Caco-2 (cell line): ENCODE results near the gene RNU6-8. TPM values are rescaled to one million over a fixed set of nuclear protein-coding genes. Genes with fewer than 3 reads are reported as not detected.

Experiments
- BruUV-seq: library from RNA; stranded (reverse); fragments of 400-500 nt; replicated peaks from 2 replicates; lab custom pipeline; 2021; lab: Mats Ljungman, UMichigan
- CTCF ChIA-PET: fragments of 300-600 bp; sonication (Branson Sonifier 250); formaldehyde crosslinking; loops from one replicate; lab custom pipeline; 2022; ENCODE audit warnings: antibody characterized with exemption; lab: Charles Lee
- POLR2A ChIA-PET: fragments of 300-600 bp; sonication (Branson Sonifier 250); formaldehyde crosslinking; loops from one replicate; lab custom pipeline; 2022; ENCODE audit warnings: antibody characterized with exemption; lab: Charles Lee
- DNase-seq, 2 experiments: peaks; one replicate each; pipeline versions ENCODE4 v3.0.0 to v3.0.0-alpha.2; 2020 to 2022
- H3K27me3 ChIP-seq: replicated peaks from 2 replicates; pipeline ENCODE4 v1.6.0; 2011; ENCODE audit warnings: low read length; ENCODE audit not compliant: control insufficient read depth, insufficient read depth
- H3K36me3 ChIP-seq: 2 replicates; pipeline ENCODE4 v1.5.1; 2011; ENCODE audit warnings: low read length; ENCODE audit not compliant: control insufficient read depth, insufficient read depth
- H3K4me1 ChIP-seq: fragments of 250-450 bp; sonication (Bioruptor Pico); 2 replicates; pipeline ENCODE4 v1.5.1; 2020; ENCODE audit warnings: mild to moderate bottlenecking
- H3K4me3 ChIP-seq: 2 replicates; pipeline ENCODE4 v1.5.1; 2011; ENCODE audit warnings: low read depth, mild to moderate bottlenecking, control low read depth, low read length
- H3K9me3 ChIP-seq: fragments of 250-450 bp; sonication (Bioruptor Pico); 2 replicates; pipeline ENCODE4 v1.5.1; 2020; ENCODE audit warnings: mild to moderate bottlenecking, moderate library complexity
- H3K27ac Mint-ChIP-seq: one replicate; pipeline ENCODE4 v1.8.0; 2022; ENCODE audit warnings: mixed read lengths; ENCODE audit not compliant: unreplicated experiment
- H3K27me3 Mint-ChIP-seq: one replicate; pipeline ENCODE4 v1.8.0; 2022; ENCODE audit warnings: mixed read lengths; ENCODE audit not compliant: insufficient read depth, unreplicated experiment
- H3K36me3 Mint-ChIP-seq: one replicate; pipeline ENCODE4 v1.8.0; 2022; ENCODE audit warnings: mild to moderate bottlenecking, mixed read lengths; ENCODE audit not compliant: insufficient read depth, unreplicated experiment
- H3K4me1 Mint-ChIP-seq: one replicate; pipeline ENCODE4 v1.8.0; 2022; ENCODE audit warnings: low read depth, mixed read lengths; ENCODE audit not compliant: unreplicated experiment
- H3K4me3 Mint-ChIP-seq: one replicate; pipeline ENCODE4 v1.8.0; 2022; ENCODE audit warnings: mild to moderate bottlenecking, moderate library complexity, mixed read lengths; ENCODE audit not compliant: unreplicated experiment
- H3K9me3 Mint-ChIP-seq: one replicate; pipeline ENCODE4 v1.8.0; 2022; ENCODE audit warnings: mixed read lengths; ENCODE audit not compliant: unreplicated experiment
- CTCF ChIP-seq, 2 experiments: fragments of 200-600 bp in 1 of 2; IDR thresholded peaks; 1 replicate in 1 of 2; 2 replicates in 1 of 2; pipeline versions ENCODE4 v1.5.1 to v1.8.0; 2011 to 2022; ENCODE audit warnings: antibody characterized with exemption in 1 of 2, control low read depth in 1 of 2, inconsistent platforms in 1 of 2, low read depth in 1 of 2, low read length in 1 of 2, mild to moderate bottlenecking in 1 of 2, moderate library complexity in 1 of 2; ENCODE audit not compliant: insufficient read depth in 1 of 2, severe bottlenecking in 1 of 2, unreplicated experiment in 1 of 2
- intact Hi-C: fragments of 100-400 bp; cut with micrococcal nuclease; formaldehyde crosslinking; loops from one replicate; pipeline ENCODE4 v1.10.0; 2022; ENCODE audit not compliant: unreplicated experiment
- total RNA-seq: library from RNA; stranded (reverse); gene quantifications from 2 replicates; pipeline ENCODE4 v1.2.3, GENCODE V29; 2022

RNU6-8 gene
- total RNA-seq, 1 experiment from 2014 or later, result not detected

DNA sequence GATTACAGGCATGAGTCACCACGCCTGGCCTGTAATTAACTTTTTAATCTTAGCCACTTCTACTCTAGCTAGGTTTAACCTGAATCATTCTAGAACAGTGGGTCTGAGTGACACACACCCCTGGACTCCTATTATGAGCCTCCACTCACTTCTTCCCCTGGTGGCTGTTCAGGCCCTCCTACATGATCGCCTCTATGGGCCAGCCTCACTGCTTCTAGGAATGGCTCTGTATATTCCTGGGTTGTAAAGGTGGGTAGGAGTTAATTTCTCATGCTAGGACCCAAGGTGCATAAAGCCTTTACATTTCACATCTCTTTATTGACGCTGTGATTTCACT is 8.0 kb upstream of the RNU6-8 start:
- Mint-ChIP-seq H3K36me3 (no peaks in the 10 kb centered on the region), H3K27me3 (no peaks in the 10 kb centered on the region), H3K9me3 (no peaks in the 10 kb centered on the region), H3K4me3 (no peak overlapping the region), H3K27ac (no peak overlapping the region), H3K4me1 (peaks cover 6% of the 10 kb centered on the region)
- Histone ChIP-seq H3K4me1 (no peaks in the 10 kb centered on the region), H3K4me3 (no peak overlapping the region), H3K27me3 (no peaks in the 10 kb centered on the region), H3K9me3 (no peaks in the 10 kb centered on the region), H3K36me3 (no peaks in the 10 kb centered on the region)
- no peak for DNase-seq
- no TSS peak for BruUV-seq
- no peak for TF ChIP-seq CTCF (IDR thresholded peaks at IDR 0.05; ENCODE audit: insufficient read depth in 1 of 2, low read depth in 1 of 2, low read length in 1 of 2, severe bottlenecking in 1 of 2, unreplicated experiment in 1 of 2)
- ChIA-PET CTCF (no interaction called here), POLR2A (no interaction called here)
- intact Hi-C loops, result no loop called here

DNA sequence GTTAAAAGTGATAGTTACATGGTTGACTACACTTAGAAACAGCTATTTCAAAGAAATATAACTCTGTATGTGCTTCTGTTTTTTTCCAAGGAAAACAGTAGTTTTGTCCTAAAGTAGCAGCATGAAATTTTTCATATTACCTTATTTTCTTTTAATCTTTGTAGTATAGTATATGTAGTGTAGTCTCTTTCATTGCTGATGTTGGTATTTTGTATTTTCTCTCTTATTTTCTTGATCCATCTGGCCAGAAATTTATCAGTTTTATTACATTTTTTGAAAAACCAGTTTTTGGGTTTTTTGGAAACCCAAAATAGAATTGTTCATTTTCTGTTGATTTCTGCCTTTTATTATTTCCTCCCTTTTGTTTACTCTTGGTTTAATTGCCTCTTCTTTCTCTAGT is 6.4 kb upstream of the RNU6-8 start:
- no peak overlapping the region for H3K27ac Mint-ChIP-seq
- Histone ChIP-seq H3K27me3 (no peaks in the 10 kb centered on the region), H3K36me3 (no peaks in the 10 kb centered on the region), H3K4me1 (0 out of 2 replicates have a peak, but pooled peaks cover 2% of the 10 kb centered on the region), H3K9me3 (no peaks in the 10 kb centered on the region), H3K4me3 (no peak overlapping the region)
- H3K27me3 Mint-ChIP-seq, result no peaks in the 10 kb centered on the region
- TF ChIP-seq CTCF (IDR thresholded peaks at IDR 0.05; ENCODE audit: insufficient read depth in 1 of 2, low read depth in 1 of 2, low read length in 1 of 2, severe bottlenecking in 1 of 2, unreplicated experiment in 1 of 2), result no peak
- POLR2A ChIA-PET, result no interaction called here
- H3K36me3 Mint-ChIP-seq, result no peaks in the 10 kb centered on the region
- no peak for DNase-seq
- no TSS peak for BruUV-seq
- intact Hi-C loops, result no loop called here
- no peaks in the 10 kb centered on the region for H3K9me3 Mint-ChIP-seq
- H3K4me3 Mint-ChIP-seq, result no peak overlapping the region
- CTCF ChIA-PET, result no interaction called here
- H3K4me1 Mint-ChIP-seq, result peaks cover 6% of the 10 kb centered on the region

GRCh38 chr14:32208490-32208889 is 5.4 kb upstream of the RNU6-8 start:
- Mint-ChIP-seq H3K27ac (no peak overlapping the region), H3K27me3 (no peaks in the 10 kb centered on the region), H3K9me3 (no peaks in the 10 kb centered on the region), H3K36me3 (no peaks in the 10 kb centered on the region), H3K4me3 (no peak overlapping the region), H3K4me1 (peaks cover 6% of the 10 kb centered on the region)
- TF ChIP-seq CTCF (IDR thresholded peaks at IDR 0.05; ENCODE audit: insufficient read depth in 1 of 2, low read depth in 1 of 2, low read length in 1 of 2, severe bottlenecking in 1 of 2, unreplicated experiment in 1 of 2), result no peak
- H3K27me3 ChIP-seq, result no peaks in the 10 kb centered on the region
- DNase-seq, result no peak
- 0 out of 2 replicates have a peak, but pooled peaks cover 5% of the 10 kb centered on the region for H3K4me1 ChIP-seq
- H3K9me3 ChIP-seq, result no peaks in the 10 kb centered on the region
- no TSS peak for BruUV-seq
- ChIA-PET POLR2A (no interaction called here), CTCF (no interaction called here)
- no peak overlapping the region for H3K4me3 ChIP-seq
- no peaks in the 10 kb centered on the region for H3K36me3 ChIP-seq
- intact Hi-C loops, result no loop called here
